Esophagus (tissue), 2 donors: ENCODE data around the gene FBXW11. TPM values are rescaled to one million over a fixed set of nuclear protein-coding genes. Genes with fewer than 3 reads are reported as not detected.
"Not testable (repeated sequence)": the region's sequence is repeated elsewhere in the genome, so short reads cannot be mapped to it uniquely, and the experiment has no call there.

Experiments
- H3K27ac ChIP-seq, 2 donors: one replicate each; pipeline ENCODE4 v1.5.1; 2013; ENCODE audit warnings: low read depth in 2 of 2, mild to moderate bottlenecking in 2 of 2, inconsistent platforms in 1 of 2, low read length in 1 of 2, moderate library complexity in 1 of 2
- H3K27me3 ChIP-seq, 2 donors: one replicate each; pipeline ENCODE4 v1.6.1; 2013; ENCODE audit warnings: low read length in 2 of 2, control low read depth in 1 of 2, mild to moderate bottlenecking in 1 of 2; ENCODE audit not compliant: insufficient read depth in 2 of 2, control insufficient read depth in 1 of 2
- H3K36me3 ChIP-seq, 2 donors: one replicate each; pipeline ENCODE4 v1.6.1; 2013; ENCODE audit warnings: low read length in 1 of 2; ENCODE audit not compliant: control insufficient read depth in 2 of 2, insufficient read depth in 2 of 2
- H3K4me1 ChIP-seq, 2 donors: one replicate each; pipeline ENCODE4 v1.6.1; 2013; ENCODE audit warnings: low read length in 1 of 2; ENCODE audit not compliant: control insufficient read depth in 2 of 2, insufficient read depth in 2 of 2
- H3K4me3 ChIP-seq, 2 donors: one replicate each; pipeline ENCODE4 v1.5.1; 2013; ENCODE audit warnings: low read length in 2 of 2, mild to moderate bottlenecking in 2 of 2, low read depth in 1 of 2, moderate library complexity in 1 of 2
- H3K9me3 ChIP-seq, 2 donors: one replicate each; pipeline ENCODE4 v1.6.1; 2013; ENCODE audit warnings: mild to moderate bottlenecking in 2 of 2, low read depth in 1 of 2, low read length in 1 of 2, moderate library complexity in 1 of 2; ENCODE audit not compliant: control insufficient read depth in 2 of 2, insufficient read depth in 1 of 2
- WGBS, 2 donors: extraction: QIAGEN DNeasy Blood & Tissue Kit; methylation state at CpG; one replicate each; pipeline ENCODE4 v1.1.7; 2013; 5-methylcytosine and 5-hydroxymethylcytosine counted together
- polyA plus RNA-seq, 2 donors: library from polyadenylated mRNA; stranded (reverse); fragments of 200-250 nt; gene quantifications; one replicate each; pipeline ENCODE4 v1.2.3, GENCODE V29; 2013
- donor health status: healthy with polysubstance abuse.
- donor health status: Bipolar disorder and iron deficiency.

FBXW11 gene
- polyA plus RNA-seq, 2 donors, result 8.9 to 17.4 TPM

DNA sequence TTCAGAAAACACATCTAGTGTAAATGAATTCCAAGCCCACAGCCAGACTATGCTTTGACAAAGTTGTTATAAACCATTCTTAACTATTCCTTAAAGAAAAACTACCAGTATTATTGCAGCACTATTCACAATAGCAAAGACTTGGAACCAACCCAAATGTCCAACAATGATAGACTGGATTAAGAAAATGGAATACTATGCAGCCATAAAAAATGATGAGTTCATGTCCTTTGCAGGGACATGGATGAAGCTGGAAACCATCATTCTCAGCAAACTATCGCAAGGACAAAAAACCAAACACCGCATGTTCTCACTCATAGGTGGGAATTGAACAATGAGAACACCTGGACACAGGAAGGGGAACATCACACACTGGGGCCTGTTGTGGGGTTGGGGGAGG lies 120.4 kb downstream of the FBXW11 start:
- H3K36me3 ChIP-seq, H3K27me3 ChIP-seq, H3K4me3 ChIP-seq, H3K9me3 ChIP-seq, H3K27ac ChIP-seq, H3K4me1 ChIP-seq: not testable (repeated sequence)
- WGBS, 2 donors, result 100% methylated on average over 1 of the region's 2 CpGs; no CpG with 5 or more reads in 1 of the 2 donors

DNA sequence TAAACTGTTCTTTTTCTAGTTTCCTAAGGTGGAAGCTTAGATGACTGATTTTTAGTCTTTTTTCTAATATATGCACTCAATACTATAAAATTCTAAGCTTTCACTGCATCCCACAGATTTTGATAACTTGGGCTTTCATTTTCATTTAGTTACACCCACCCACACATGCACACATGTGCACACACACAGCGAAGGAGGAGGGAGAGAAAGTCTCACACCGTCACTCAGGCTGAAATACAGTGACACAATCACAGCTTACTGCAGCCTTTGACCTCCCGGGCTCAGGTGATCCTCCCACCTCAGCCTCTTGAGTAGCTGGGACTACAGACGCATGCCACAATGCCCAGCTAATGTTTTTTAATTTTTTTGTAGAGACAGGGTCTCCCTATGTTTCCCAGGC lies 124.3 kb downstream of the FBXW11 start:
- 88 to 91% methylated on average over 4 of the region's 4 CpGs for WGBS, 2 donors
- Histone ChIP-seq H3K36me3 (peaks cover 2 to 4% of the 10 kb centered on the region in 2 donors), H3K4me1 (no peaks in the 10 kb centered on the region)

GRCh38 chr5:171874234-171874633 lies 132.2 kb downstream of the FBXW11 start:
- 92 to 97% methylated on average over 2 of the region's 2 CpGs for WGBS, 2 donors
- Histone ChIP-seq H3K4me1 (no peaks in the 10 kb centered on the region), H3K4me3 (no peak overlapping the region), H3K27ac (no peak overlapping the region), H3K27me3 (no peaks in the 10 kb centered on the region), H3K9me3 (no peaks in the 10 kb centered on the region), H3K36me3 (peaks cover 18 to 20% of the 10 kb centered on the region in 2 donors)

More for the DNA sequence above, 124.3 kb downstream of the FBXW11 start:
- H3K9me3 ChIP-seq, result no peaks in the 10 kb centered on the region
- H3K27ac ChIP-seq, result no peak overlapping the region
- H3K27me3 ChIP-seq, result no peaks in the 10 kb centered on the region
- H3K4me3 ChIP-seq, result no peak overlapping the region

DNA sequence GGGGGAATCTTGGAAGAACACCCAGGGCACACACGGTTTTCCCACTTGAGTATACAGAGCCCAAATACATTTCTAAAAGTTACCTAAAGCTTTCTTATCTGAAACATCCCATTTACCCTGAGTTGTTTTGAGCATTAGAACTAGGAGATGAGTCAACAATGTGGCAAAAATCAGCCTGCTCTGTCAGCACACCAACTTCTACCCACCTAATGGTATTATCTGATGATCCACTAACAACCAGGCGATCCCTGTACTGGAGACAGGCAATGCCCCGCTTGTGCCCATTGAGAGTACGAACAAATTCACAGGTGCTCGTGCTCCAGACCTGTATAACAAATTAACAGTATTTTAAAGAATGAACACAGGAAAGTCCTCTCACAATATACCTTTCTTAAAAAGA lies 133.8 kb downstream of the FBXW11 start:
- Histone ChIP-seq H3K9me3 (no peaks in the 10 kb centered on the region), H3K36me3 (peaks cover 18 to 24% of the 10 kb centered on the region in 2 donors), H3K4me1 (no peaks in the 10 kb centered on the region), H3K27me3 (no peaks in the 10 kb centered on the region), H3K4me3 (no peak overlapping the region), H3K27ac (no peak overlapping the region)
- WGBS, 2 donors, result 95 to 97% methylated on average over 5 of the region's 5 CpGs

DNA sequence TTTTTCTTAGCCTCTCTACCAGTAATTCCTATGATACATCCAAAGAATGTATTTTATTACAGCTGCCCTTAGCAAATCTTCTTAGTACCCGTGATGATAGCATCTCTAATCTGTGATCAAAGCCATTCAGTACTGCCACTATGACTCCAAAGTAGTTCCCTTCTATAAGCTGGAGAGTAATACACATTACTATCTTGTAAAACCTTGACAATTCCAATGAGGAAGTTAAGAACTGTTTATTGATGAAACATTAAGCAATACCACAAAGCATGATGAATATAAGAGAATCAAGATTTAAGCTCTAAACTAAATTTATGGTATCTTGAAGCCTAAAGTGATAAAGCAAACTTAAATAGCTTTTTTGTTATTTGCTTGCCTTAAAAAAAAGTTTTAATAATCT lies 134.7 kb downstream of the FBXW11 start:
- no peaks in the 10 kb centered on the region for H3K4me1 ChIP-seq
- H3K36me3 ChIP-seq, result peaks cover 14 to 26% of the 10 kb centered on the region in 2 donors
- H3K27ac ChIP-seq, result no peak overlapping the region
- no peaks in the 10 kb centered on the region for H3K9me3 ChIP-seq
- WGBS, 2 donors, result 83 to 85% methylated on average over 1 of the region's 1 CpG
- no peak overlapping the region for H3K4me3 ChIP-seq
- no peaks in the 10 kb centered on the region for H3K27me3 ChIP-seq

DNA sequence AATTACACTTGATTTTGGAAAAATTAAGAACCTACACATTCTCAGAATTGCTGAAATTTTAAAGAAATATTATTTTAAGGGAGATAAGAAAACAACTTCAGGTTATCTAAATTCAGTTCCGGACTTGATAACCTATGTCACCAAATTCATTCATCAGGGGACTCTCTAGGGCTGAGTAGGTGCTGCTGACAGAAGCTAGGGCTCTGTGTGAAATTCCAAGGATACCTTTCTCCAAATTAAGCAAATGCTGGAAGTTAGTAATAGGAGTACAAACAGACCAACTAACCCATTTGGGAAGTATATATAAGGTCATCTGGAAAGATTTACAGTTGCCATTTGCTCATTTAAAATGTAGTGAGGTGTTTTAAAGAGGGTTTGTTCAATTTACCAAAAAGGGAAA lies 136.5 kb downstream of the FBXW11 start:
- Histone ChIP-seq H3K27me3 (no peaks in the 10 kb centered on the region), H3K4me3 (no peak overlapping the region), H3K4me1 (no peaks in the 10 kb centered on the region), H3K36me3 (peaks cover 9 to 19% of the 10 kb centered on the region in 2 donors), H3K27ac (no peak overlapping the region), H3K9me3 (no peaks in the 10 kb centered on the region)
- WGBS, 2 donors, result 69 to 79% methylated on average over 1 of the region's 1 CpG

DNA sequence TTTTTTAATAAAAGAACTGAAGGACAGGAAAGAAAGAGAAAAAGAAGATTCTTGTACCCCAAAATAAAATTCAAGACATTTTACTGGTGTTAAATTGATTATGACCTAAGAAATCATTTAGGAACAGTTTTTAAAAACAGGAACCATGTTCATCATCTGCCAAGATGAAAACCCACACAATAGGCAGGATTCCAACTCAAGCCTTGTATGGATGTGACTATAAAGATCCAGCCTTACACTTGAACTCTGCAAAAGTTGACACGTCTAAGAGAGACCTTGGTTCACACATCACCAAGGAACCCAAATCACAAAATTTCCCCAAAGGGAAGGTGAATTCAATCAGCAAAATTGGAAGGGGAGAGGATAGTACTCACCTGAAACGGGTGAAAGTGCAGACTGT lies 138.2 kb downstream of the FBXW11 start:
- H3K36me3 ChIP-seq, result peaks cover 11 to 17% of the 10 kb centered on the region in 2 donors
- H3K4me1 ChIP-seq, result no peaks in the 10 kb centered on the region
- no peaks in the 10 kb centered on the region for H3K9me3 ChIP-seq
- H3K27ac ChIP-seq, result no peak overlapping the region
- H3K4me3 ChIP-seq, result no peak overlapping the region
- WGBS, 2 donors, result 86% methylated on average over 2 of the region's 2 CpGs
- no peaks in the 10 kb centered on the region for H3K27me3 ChIP-seq

GRCh38 chr5:171867786-171868185 lies 138.7 kb downstream of the FBXW11 start:
- Histone ChIP-seq H3K27me3 (no peaks in the 10 kb centered on the region), H3K36me3 (peaks cover 11 to 17% of the 10 kb centered on the region in 2 donors), H3K4me3 (no peak overlapping the region), H3K27ac (no peak overlapping the region), H3K9me3 (no peaks in the 10 kb centered on the region), H3K4me1 (no peaks in the 10 kb centered on the region)
- 74 to 86% methylated on average over 1 of the region's 1 CpG for WGBS, 2 donors

GRCh38 chr5:171865471-171865870 lies 141.0 kb downstream of the FBXW11 start:
- 85 to 88% methylated on average over 6 of the region's 6 CpGs for WGBS, 2 donors
- no peaks in the 10 kb centered on the region for H3K9me3 ChIP-seq
- H3K36me3 ChIP-seq, result peaks cover 5 to 15% of the 10 kb centered on the region in 2 donors
- H3K4me3 ChIP-seq, result no peak overlapping the region
- peaks cover 0 to 2% of the 10 kb centered on the region in 2 donors for H3K4me1 ChIP-seq
- H3K27me3 ChIP-seq, result no peaks in the 10 kb centered on the region
- H3K27ac ChIP-seq, result no peak overlapping the region

GRCh38 chr5:171863935-171864334 lies 142.5 kb downstream of the FBXW11 start:
- WGBS, 2 donors, result 80% methylated on average over 6 of the region's 6 CpGs
- Histone ChIP-seq H3K27ac (no peak overlapping the region), H3K4me3 (no peak overlapping the region), H3K4me1 (peaks cover 0 to 2% of the 10 kb centered on the region in 2 donors), H3K27me3 (no peaks in the 10 kb centered on the region), H3K36me3 (peaks cover 2 to 9% of the 10 kb centered on the region in 2 donors), H3K9me3 (no peaks in the 10 kb centered on the region)
